H7 (cell line): ENCODE measurements around the gene HRAS. TPM values are rescaled to one million over a fixed set of nuclear protein-coding genes. Genes with fewer than 3 reads are reported as not detected.
"Not testable (repeated sequence)": the region's sequence is repeated elsewhere in the genome, so short reads cannot be mapped to it uniquely, and the experiment has no call there.

Experiments used
- DNase-seq: peaks from one replicate; pipeline ENCODE4 v3.0.0; 2012
- H3K27me3 ChIP-seq: 2 replicates; pipeline ENCODE4 v1.6.0; 2011; ENCODE audit warnings: mild to moderate bottlenecking, low read length; ENCODE audit not compliant: control insufficient read depth, insufficient read depth
- H3K36me3 ChIP-seq: replicated peaks from 2 replicates; pipeline ENCODE4 v1.5.1; 2011; ENCODE audit warnings: low read length; ENCODE audit not compliant: control insufficient read depth, insufficient read depth
- H3K4me3 ChIP-seq: 2 replicates; pipeline ENCODE4 v1.5.1; 2011; ENCODE audit warnings: low read depth, mild to moderate bottlenecking, control low read depth, low read length, moderate library complexity; ENCODE audit not compliant: insufficient read depth
- total RNA-seq: library from RNA; depleted of rRNA; stranded (reverse); fragments of >200 nt; shearing (Covaris generic); gene quantifications from 2 replicates; pipeline ENCODE4 v1.2.3, GENCODE V29; 2014; rRNA removed

HRAS gene
- 27.1 and 57.9 TPM in 2 replicates for total RNA-seq

DNA sequence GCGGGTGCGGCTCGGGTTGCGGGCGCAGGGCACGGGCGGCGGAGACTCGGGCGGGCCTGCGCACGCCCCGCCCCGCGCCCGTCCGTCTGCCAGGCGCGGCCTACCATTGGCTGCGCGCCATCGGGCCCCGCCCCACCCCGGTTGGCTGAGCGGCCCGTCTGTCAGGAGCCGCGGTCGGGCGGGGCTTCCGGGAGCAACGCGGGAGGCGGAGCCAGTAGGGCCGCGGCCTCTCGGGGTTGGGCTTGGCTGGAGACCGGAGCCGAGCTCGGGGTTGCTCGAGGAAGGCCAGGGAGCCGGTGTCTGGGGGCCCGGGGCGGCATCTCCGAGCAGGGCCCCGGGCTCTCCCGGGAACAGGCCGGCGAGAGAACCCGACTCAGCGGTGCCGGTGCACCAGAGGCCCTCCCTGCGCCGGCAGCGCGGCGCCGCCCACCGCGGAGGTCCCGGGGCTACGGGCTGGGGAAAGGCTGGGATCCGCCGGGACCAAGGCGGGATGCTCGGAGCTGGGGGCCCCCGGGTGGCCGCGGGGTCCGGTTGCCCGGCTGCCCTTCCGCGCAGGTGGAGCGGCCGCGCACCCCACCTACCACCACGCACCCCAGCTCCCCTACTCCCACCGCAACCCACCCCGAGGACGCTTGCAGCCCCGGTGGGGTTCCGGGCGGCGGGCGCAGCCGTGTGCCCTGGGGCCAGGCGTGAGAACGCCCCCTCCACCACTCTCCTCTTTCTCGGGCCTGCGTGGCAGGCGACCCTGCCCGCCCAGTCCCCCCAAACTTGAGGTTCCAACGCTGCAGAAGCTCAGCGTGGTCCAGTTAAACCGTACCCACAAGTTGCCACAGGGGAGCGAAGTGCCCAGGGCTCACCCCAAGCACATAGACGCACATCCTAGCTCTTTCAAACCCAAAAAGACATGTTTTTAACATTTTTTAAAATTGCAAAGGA lies at the start of gene HRAS:
TSS of gene HRAS (minus strand) at position 58 of the 936 bp plus-strand sequence.
- Histone ChIP-seq H3K36me3 (peaks cover 3% of the 10 kb centered on the region), H3K4me3 (peak within 1 kb of the TSS; percentile 87), H3K27me3 (peaks cover 11% of the 10 kb centered on the region)
- DNase-seq = peak; percentile 100

- no peaks in the 10 kb centered on the region for H3K27me3 ChIP-seq
- H3K4me3 ChIP-seq = no peak overlapping the region
- no peak for DNase-seq
- peaks cover 29% of the 10 kb centered on the region for H3K36me3 ChIP-seq
These were observed 48.9 kb upstream of the HRAS start for GRCh38 chr11:584287-584686.

GRCh38 chr11:581752-582151 lies 46.4 kb upstream of the HRAS start:
- Histone ChIP-seq H3K27me3 (no peaks in the 10 kb centered on the region), H3K36me3 (peaks cover 17% of the 10 kb centered on the region), H3K4me3 (no peak overlapping the region)
- DNase-seq = no peak

- H3K27me3 ChIP-seq = no peaks in the 10 kb centered on the region
- DNase-seq = no peak
- H3K36me3 ChIP-seq = peaks cover 16% of the 10 kb centered on the region
- H3K4me3 ChIP-seq = no peak overlapping the region
These were observed 46.0 kb upstream of the HRAS start for GRCh38 chr11:581342-581741.

GRCh38 chr11:579830-580601 lies 44.6 kb upstream of the HRAS start:
- no peak for DNase-seq
- peaks cover 13% of the 10 kb centered on the region for H3K36me3 ChIP-seq
- peaks cover 6% of the 10 kb centered on the region for H3K27me3 ChIP-seq
- no peak overlapping the region for H3K4me3 ChIP-seq

- Histone ChIP-seq H3K27me3 (peaks cover 15% of the 10 kb centered on the region), H3K36me3 (peaks cover 8% of the 10 kb centered on the region), H3K4me3 (no peak overlapping the region)
- no peak for DNase-seq
These were observed 43.1 kb upstream of the HRAS start for GRCh38 chr11:578276-579035.

DNA sequence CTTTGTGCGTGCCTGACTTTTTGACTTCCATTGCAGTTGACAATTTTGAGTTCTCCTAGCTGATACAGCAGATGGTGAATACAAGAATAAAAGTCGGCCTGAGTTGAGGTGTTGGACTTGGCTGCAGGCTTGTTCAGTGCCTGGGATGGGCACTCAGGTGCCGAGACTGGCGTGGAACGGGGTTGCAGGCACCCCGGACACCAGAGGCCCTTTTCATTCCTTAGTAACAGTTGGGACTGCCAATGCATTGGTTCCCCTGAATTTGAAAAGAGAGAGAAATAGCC lies 42.2 kb upstream of the HRAS start:
- no peak for DNase-seq
- Histone ChIP-seq H3K36me3 (peaks cover 6% of the 10 kb centered on the region), H3K4me3 (peak overlapping the region; percentile 91; the same call in 1 of the 2 replicates), H3K27me3 (peaks cover 18% of the 10 kb centered on the region)

GRCh38 chr11:576811-577610 lies 41.6 kb upstream of the HRAS start:
- Histone ChIP-seq H3K27me3 (peaks cover 18% of the 10 kb centered on the region), H3K36me3 (peaks cover 6% of the 10 kb centered on the region), H3K4me3 (peak overlapping the region; percentile 91)
- no peak for DNase-seq

GRCh38 chr11:575996-576768 lies 40.8 kb upstream of the HRAS start, which contains the start of gene PHRF1:
TSS of gene PHRF1 (plus strand) at chr11:576470. CDS start at chr11:581513, 5,043 bp downstream.
- peaks cover under 1% of the 10 kb centered on the region; the same call in 1 of the 2 replicates for H3K36me3 ChIP-seq
- H3K27me3 ChIP-seq = peaks cover 18% of the 10 kb centered on the region
- DNase-seq = peak; percentile 100
- peak within 1 kb of the TSS; percentile 91 for H3K4me3 ChIP-seq

GRCh38 chr11:575313-575995 lies 40.1 kb upstream of the HRAS start:
- DNase-seq = peak; percentile 83

GRCh38 chr11:574632-575312 lies 39.4 kb upstream of the HRAS start:
- DNase-seq = no peak
- H3K4me3 ChIP-seq = peak overlapping the region; percentile 70
- peaks cover 18% of the 10 kb centered on the region for H3K27me3 ChIP-seq

More at GRCh38 chr11:575313-575995, 40.1 kb upstream of the HRAS start:
- peaks cover 18% of the 10 kb centered on the region for H3K27me3 ChIP-seq
- H3K36me3 ChIP-seq = no peaks in the 10 kb centered on the region; the same call in 1 of the 2 replicates
- peak overlapping the region; percentile 70 for H3K4me3 ChIP-seq

DNA sequence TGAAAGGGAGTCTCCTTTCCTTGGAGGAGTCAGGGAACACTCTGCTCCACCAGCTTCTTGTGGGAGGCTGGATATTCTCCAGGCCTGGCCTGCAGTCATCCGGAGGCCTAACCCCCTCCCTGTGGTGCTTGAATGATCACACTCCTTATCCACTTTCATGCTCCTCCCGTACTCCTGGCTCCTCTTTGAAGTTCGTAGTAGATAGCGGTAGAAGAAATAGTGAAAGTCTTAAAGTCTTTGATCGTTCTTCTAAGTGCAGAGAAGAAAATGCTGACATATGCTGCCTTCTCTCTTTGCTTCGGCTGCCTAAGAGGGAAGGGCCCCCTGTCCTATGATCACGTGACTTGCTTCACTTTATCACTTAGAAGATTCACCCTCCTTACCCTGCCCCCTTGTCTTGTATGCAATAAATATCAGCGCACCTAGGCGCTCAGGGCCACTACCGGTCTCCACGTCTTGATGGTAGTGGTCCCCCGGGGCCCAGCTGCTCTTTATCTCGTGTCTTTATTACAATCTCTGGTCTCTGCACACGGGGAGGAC lies 38.7 kb upstream of the HRAS start:
- H3K4me3 ChIP-seq = not testable (repeated sequence)

More at GRCh38 chr11:574632-575312, 39.4 kb upstream of the HRAS start:
- no peaks in the 10 kb centered on the region; the same call in 1 of the 2 replicates for H3K36me3 ChIP-seq

More for the DNA sequence above, 38.7 kb upstream of the HRAS start:
- H3K36me3 ChIP-seq, DNase-seq: not testable (repeated sequence)
- H3K27me3 ChIP-seq = peaks cover 20% of the 10 kb centered on the region
